ENCODE measurements around the gene SLC14A1.

- no peak for TF ChIP-seq CTCF (IDR thresholded peaks at IDR 0.05)
- no peak for TF ChIP-seq POLR2A (IDR thresholded peaks at IDR 0.05)
- TF ChIP-seq POLR2AphosphoS5 (IDR thresholded peaks at IDR 0.05; ENCODE audit: insufficient read depth in 1 of 2, low read depth in 1 of 2) = no peak
Observed at GRCh38 chr18:45689396-45689795, 34.6 kb upstream of the SLC14A1 start.

Measured in vagina (tissue), 2 donors.